ENCODE measurements around the gene ZC3H4. TPM values are rescaled to one million over a fixed set of nuclear protein-coding genes. Genes with fewer than 3 reads are reported as not detected.

ZC3H4 gene
- total and polyA plus RNA-seq, 4 donors, result 2.9 to 11.8 (median 6.3) TPM

- H3K27me3 ChIP-seq (ENCODE audit: control insufficient read depth in 4 of 4, insufficient read depth in 4 of 4, low read length in 3 of 4), result peaks cover 3 to 6% (median 6%) of the 10 kb centered on the region in 4 donors
- WGBS, result 45% methylated on average over 13 of the region's 13 CpGs
- no peaks in the 10 kb centered on the region for H3K36me3 ChIP-seq (ENCODE audit: control insufficient read depth in 4 of 4, insufficient read depth in 3 of 4, low read depth in 1 of 4, low read length in 3 of 4)
- peaks cover 20 to 29% (median 25%) of the 10 kb centered on the region in 4 donors for H3K4me1 ChIP-seq (ENCODE audit: control insufficient read depth in 4 of 4, insufficient read depth in 4 of 4, low read length in 3 of 4)
- TF ChIP-seq FOXA1 (IDR thresholded peaks at IDR 0.05) (no peak), FOXA2 (IDR thresholded peaks at IDR 0.05) (no peak)
- no peak overlapping the region for H3K4me3 ChIP-seq (ENCODE audit: low read depth in 1 of 3, low read length in 3 of 3)
- no peak overlapping the region for H3K9ac ChIP-seq (ENCODE audit: low read depth in 1 of 2, low read length in 2 of 2)
- no peak overlapping the region for H3K27ac ChIP-seq (ENCODE audit: low read depth in 1 of 2, low read length in 2 of 2)
- no peaks in the 10 kb centered on the region for H3K9me3 ChIP-seq (ENCODE audit: control insufficient read depth in 4 of 4, low read length in 3 of 4)
- DNase-seq (ENCODE audit: low spot score), result no peak
These were observed 94.7 kb downstream of the ZC3H4 start for GRCh38 chr19:47018923-47019322.

Other genes starting within 250 kb of the ZC3H4 start
- gene NPAS1, start 93.9 kb downstream of the ZC3H4 start, total RNA-seq, result not detected
- gene NPAS1, start 93.9 kb downstream of the ZC3H4 start, polyA plus RNA-seq, result under 1 TPM in 1 of 2 donors, not detected in 1; 0.22 TPM
- gene TMEM160, start 65.2 kb downstream of the ZC3H4 start, total RNA-seq, result 10 to 100 TPM; 11.5 to 12.4 TPM
- gene TMEM160, start 65.2 kb downstream of the ZC3H4 start, polyA plus RNA-seq, result 10 to 100 TPM; 32.1 to 49.2 TPM
- 10 to 100 TPM; 22.3 to 31.8 TPM for gene SAE1, start 17.1 kb upstream of the ZC3H4 start, total RNA-seq
- gene SAE1, start 17.1 kb upstream of the ZC3H4 start, polyA plus RNA-seq, result 10 to 100 TPM; 19.0 to 31.7 TPM
- gene BBC3, start 117.4 kb upstream of the ZC3H4 start, total RNA-seq, result 1 to 10 TPM; 1.0 to 2.1 TPM
- 1 to 10 TPM in 1 of 2 donors, under 1 TPM in 1; 0.35 to 2.6 TPM for gene BBC3, start 117.4 kb upstream of the ZC3H4 start, polyA plus RNA-seq
- 1 to 10 TPM; 2.8 to 8.1 TPM for gene CCDC9, start 142.7 kb upstream of the ZC3H4 start, total RNA-seq
- 1 to 10 TPM; 1.4 to 8.0 TPM for gene CCDC9, start 142.7 kb upstream of the ZC3H4 start, polyA plus RNA-seq
- gene INAFM1, start 161.1 kb upstream of the ZC3H4 start, total RNA-seq, result 1 to 10 TPM; 1.5 to 2.0 TPM
- gene INAFM1, start 161.1 kb upstream of the ZC3H4 start, polyA plus RNA-seq, result 1 to 10 TPM; 1.8 to 2.5 TPM
- gene C5AR1, start 196.1 kb upstream of the ZC3H4 start, total RNA-seq, result 1 to 10 TPM; 1.8 to 5.3 TPM
- 1 to 10 TPM; 2.5 to 3.9 TPM for gene C5AR1, start 196.1 kb upstream of the ZC3H4 start, polyA plus RNA-seq
- gene C5AR2, start 218.4 kb upstream of the ZC3H4 start, total RNA-seq, result 1 to 10 TPM; 1.8 to 2.8 TPM
- 1 to 10 TPM in 1 of 2 donors, under 1 TPM in 1; 0.61 to 1.8 TPM for gene C5AR2, start 218.4 kb upstream of the ZC3H4 start, polyA plus RNA-seq
- 10 to 100 TPM in 1 of 2 donors, 1 to 10 TPM in 1; 6.2 to 11.6 TPM for gene DHX34, start 235.5 kb upstream of the ZC3H4 start, total RNA-seq
- 1 to 10 TPM; 3.1 to 6.1 TPM for gene DHX34, start 235.5 kb upstream of the ZC3H4 start, polyA plus RNA-seq

Measured in liver (tissue), 9 donors.